Upper lobe of left lung (tissue), 4 donors: ENCODE results near the gene RNF123.

Experiments
- EP300 ChIP-seq, 4 donors: sonication (generic); formaldehyde crosslinking; IDR thresholded peaks; one replicate each; pipeline ENCODE4 v1.5.1; 2017; ENCODE audit warnings: antibody characterized with exemption in 4 of 4, control low read depth in 2 of 4
- POLR2A ChIP-seq, 4 donors: fragments of 450-650 bp; IDR thresholded peaks; one replicate each; pipeline ENCODE4 v1.5.1; 2016 to 2017; ENCODE audit warnings: antibody characterized with exemption in 4 of 4, mild to moderate bottlenecking in 2 of 4
- POLR2AphosphoS5 ChIP-seq, 2 donors: sonication (generic); formaldehyde crosslinking; IDR thresholded peaks; one replicate each; pipeline ENCODE4 v1.5.1; 2017; ENCODE audit warnings: antibody characterized with exemption in 2 of 2
- TF ChIP-seq, protein P1 (sequence below), 6 experiments: fragments of 450-650 bp in 4 of 6; fragments of 200-600 bp in 2 of 6; sonication (generic) in 2 of 6; IDR thresholded peaks; one replicate each; pipeline ENCODE4 v1.5.1; 2016 to 2019; ENCODE audit warnings: antibody characterized with exemption in 6 of 6

DNA sequence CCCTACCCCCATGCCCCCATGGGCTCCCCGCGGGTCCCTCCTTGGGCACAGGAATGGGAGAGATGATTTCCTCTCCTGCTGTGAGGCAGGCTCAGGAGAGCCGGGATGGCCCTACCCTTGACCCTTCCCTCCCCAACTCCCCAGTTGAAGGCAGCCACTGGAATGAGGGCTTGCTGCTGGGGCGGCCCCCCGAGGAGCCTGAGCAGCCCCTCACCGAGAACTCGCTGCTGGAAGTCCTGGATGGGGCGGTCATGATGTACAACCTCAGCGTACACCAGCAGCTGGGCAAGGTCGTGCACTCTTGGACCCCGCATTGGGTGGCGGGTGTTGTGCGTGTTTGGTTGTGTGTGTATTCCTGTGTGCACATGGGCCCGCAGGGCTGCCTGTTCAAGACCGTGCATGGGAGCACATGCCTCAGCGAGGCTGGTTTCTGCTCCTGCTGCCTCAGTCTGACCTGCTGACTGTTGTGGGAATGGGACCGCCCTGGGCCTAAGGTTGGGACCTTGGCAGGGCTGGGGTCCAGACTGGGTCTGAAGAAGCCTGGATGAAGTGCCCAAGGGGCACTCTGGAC lies 16.1 kb downstream of the RNF123 start:
- TF ChIP-seq POLR2A (IDR thresholded peaks at IDR 0.05) = no peak
- no peak for TF ChIP-seq POLR2AphosphoS5 (IDR thresholded peaks at IDR 0.05)
- TF ChIP-seq, protein P1, sequence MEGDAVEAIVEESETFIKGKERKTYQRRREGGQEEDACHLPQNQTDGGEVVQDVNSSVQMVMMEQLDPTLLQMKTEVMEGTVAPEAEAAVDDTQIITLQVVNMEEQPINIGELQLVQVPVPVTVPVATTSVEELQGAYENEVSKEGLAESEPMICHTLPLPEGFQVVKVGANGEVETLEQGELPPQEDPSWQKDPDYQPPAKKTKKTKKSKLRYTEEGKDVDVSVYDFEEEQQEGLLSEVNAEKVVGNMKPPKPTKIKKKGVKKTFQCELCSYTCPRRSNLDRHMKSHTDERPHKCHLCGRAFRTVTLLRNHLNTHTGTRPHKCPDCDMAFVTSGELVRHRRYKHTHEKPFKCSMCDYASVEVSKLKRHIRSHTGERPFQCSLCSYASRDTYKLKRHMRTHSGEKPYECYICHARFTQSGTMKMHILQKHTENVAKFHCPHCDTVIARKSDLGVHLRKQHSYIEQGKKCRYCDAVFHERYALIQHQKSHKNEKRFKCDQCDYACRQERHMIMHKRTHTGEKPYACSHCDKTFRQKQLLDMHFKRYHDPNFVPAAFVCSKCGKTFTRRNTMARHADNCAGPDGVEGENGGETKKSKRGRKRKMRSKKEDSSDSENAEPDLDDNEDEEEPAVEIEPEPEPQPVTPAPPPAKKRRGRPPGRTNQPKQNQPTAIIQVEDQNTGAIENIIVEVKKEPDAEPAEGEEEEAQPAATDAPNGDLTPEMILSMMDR (IDR thresholded peaks at IDR 0.05) = no peak
- no peak for TF ChIP-seq EP300 (IDR thresholded peaks at IDR 0.05)
